OCI-M2 (cell line): Measurements from ENCODE around the gene UNC5A.

Experiments used
- DNase-seq: peaks from one replicate; lab custom pipeline; 2025; ENCODE audit not compliant: unreplicated experiment; lab: John Stamatoyannopoulos, UW

UNC5A gene

GRCh38 chr5:176781638-176782570, 28.5 kb upstream of the UNC5A start:
- DNase-seq: no peak

DNA sequence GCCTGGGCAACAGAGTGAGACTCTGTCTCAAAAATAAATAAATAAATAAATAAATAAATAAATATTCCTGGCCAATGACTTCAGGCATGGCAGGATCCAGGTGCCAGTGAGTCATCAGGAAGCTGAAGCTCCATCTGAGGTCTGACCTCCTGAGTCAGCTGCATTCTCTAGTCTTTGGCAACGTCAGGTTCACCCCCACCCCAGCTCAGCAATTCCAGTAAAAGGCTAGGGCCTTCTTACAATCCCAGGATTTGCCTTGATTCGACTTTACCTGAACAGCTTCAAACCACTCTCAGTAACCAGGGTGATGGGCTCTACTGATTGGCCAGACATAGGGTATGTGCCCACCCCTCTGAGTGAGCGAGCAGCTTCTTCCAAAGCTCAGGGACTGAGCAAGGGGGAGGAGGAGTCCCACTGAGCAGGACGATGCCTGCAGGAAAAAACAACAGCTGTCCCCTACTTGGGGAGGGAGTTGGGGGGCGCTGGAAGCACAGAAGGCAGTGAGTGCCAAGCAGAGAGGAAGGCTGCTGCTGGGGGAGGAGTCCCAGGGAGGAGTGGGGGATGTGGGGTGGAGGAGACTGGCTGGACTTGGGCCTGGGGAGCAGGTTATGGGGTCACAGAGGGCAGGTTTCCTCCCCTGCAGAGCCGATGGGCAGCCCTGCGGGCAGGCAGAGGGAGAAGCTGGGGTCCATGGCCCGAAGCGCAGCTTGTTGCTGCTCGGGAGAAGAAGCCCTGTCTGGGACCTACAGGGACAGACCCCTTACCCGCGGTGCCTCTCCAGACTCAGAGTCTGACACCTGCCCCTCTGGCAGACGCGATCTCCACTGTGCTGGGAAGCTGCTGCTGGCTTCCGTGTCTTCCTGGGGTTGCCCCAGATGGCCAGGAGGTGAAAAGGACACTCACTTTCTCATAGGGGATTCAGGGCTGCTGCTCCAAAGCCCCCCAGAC, 25.9 kb upstream of the UNC5A start:
- DNase-seq: no peak

- no peak for DNase-seq
Measured at GRCh38 chr5:176785184-176786145, 24.9 kb upstream of the UNC5A start.

- no peak for DNase-seq
Measured at GRCh38 chr5:176787676-176788075, 22.7 kb upstream of the UNC5A start.

DNA sequence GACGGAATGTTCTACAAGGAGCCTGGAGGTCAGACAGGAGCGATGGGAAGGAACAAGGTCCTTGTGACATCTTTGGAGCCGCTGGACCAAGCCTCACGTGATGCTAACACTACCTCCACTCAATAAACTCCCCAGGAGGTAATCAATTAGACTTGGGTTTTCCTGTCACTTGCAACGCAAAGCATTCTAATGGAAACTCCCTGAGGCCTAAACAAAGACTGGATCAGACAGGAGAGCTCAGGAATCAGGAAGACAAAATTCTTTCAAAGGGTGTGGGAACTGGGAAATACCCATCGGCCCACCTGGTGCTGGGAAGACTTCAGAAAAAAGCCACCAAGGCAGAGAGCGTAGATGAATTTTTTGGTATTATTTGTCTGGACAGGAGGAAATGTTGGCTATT, 22.3 kb upstream of the UNC5A start:
- DNase-seq: no peak

DNA sequence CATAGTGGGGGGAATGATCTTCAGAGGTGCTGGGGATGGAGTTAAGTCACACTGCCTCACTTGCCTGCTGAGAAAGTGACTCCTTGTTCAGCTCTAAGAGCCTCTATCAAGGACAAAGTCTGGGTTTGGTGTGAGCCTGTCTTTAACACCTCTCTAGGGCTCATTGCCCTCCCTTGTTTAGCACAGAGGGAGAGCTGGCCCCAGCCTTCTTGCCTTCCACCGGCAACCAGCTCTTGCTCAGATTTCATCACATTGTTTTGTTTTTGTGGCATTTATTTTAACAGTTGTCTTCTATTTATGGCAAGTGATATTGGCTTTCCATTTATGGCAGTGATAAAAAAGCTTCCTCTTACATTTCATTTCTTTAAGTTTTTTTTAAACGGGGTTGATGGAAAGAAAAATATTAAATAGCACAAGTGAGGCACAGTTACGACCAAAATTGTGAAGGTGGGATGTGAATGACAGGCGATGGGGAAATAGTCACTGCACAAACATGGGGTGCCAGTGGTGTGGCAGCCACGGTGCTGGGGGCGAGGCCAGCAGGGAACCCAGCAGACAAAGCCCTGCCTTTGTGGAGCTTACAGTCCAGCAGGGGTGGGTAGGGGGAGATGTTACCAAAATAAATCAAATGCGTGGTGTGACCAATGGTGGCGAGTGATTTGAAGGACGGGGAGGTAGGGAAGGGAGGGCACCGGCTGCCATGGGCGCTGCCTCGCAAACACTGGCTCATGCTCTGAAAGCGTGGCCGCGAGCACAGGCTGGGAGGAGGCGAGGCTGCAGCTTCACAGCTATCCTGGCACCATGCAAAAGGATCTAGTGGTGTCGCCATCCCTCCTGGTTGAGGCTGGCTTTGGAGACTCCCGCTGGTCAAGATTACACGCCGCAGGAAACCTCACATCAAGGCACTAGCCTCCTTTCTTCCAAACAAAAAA, 21.2 kb upstream of the UNC5A start:
- DNase-seq: no peak

- DNase-seq: no peak
Measured at GRCh38 chr5:176789873-176790615, 20.3 kb upstream of the UNC5A start.

DNA sequence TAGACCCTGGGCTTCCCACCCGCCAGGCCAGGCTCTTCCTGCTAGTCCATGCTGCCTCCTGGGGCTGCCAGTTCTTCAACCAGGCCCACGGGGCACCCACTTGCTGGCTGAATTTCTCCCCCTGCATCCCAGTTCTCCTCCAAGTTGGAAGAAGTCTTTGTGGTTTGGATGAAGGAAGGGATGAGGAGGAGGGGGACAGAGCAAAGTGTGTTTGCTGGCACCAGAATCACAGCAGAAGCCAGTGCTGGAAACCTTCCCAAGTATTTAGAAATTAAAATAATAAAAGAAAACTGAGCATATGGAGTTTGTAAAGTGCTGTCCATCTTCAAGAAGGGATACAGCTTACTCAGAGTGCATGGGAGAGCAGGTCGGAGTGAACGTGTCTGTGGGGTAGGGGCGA, 19.4 kb upstream of the UNC5A start:
- DNase-seq: no peak

DNA sequence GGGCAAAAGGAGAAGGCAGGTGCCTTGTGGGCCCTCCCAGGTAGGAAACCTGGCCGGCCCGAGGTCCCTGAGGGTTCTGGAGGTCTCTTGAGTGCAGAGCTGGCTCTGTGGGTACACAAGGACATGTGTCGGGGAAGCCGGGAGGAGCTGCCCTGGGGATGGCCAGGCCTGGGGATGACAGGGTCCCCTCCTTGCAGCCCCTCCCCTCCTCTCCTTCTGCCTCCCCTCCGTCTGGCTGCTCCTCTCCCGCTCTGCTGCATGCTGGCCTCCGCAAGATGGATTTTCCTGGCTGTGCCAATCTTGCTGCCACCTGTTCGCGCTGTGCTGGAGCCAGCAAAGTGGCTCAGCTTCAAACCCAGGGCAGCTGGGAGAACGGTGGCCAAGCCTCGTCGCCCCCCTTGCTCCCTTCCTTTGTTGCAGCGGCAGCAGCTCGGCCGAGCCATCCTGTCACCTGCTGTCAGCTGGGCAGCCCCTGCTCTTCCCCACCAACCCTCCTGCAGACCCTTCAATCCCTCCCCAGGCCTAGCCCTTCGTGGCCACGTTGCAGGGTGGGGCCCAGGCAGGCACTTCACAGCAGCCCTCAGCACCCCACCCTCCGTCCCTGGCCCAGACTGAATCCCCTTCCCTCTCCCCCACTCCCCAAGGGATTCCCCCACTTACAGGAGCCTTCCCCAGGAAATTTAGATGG, 17.6 kb upstream of the UNC5A start:
- no peak for DNase-seq

GRCh38 chr5:176793343-176793699, 17.0 kb upstream of the UNC5A start:
- DNase-seq: no peak

DNA sequence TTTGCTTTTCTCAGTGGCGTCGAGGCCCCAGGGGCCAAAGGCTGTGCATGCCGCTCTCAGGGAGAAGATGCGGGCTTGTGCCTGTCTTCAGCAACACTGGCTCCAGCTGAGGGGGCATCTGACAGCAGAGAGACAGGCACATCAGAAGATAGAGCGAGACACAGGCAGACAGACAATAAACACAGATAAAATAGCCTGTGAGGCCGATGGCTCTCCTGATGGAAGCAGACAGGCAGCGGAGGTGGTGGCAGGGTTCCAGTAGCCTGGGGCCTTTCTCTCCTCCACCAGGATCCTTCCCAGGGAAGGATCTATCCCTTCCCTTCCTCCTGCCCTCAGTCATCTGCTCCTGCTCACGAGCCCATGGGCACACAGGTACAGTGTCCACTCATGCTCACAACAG, 16.6 kb upstream of the UNC5A start:
- DNase-seq: no peak

GRCh38 chr5:176794509-176794908, 15.8 kb upstream of the UNC5A start:
- no peak for DNase-seq

DNA sequence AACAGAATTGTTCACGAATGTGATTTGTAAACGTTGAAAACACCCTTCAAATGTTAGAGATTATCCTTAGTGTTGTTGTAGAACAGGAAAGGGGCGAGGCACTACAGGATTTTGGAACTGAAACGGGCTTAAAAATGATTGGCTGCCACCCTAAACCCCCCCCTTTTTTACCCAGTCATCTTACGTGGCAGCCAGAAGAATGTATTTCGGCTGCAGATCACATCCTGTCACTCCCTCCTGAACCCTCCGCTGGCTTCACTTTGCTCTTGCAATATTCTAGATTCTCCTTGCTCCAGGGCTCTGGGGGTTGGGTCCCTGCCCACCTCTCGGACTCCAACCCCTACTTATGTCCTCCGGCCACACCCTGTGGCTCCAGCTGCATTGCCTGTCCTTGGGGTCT, 13.9 kb upstream of the UNC5A start:
- no peak for DNase-seq

GRCh38 chr5:176796970-176797369, 13.4 kb upstream of the UNC5A start:
- DNase-seq: no peak

DNA sequence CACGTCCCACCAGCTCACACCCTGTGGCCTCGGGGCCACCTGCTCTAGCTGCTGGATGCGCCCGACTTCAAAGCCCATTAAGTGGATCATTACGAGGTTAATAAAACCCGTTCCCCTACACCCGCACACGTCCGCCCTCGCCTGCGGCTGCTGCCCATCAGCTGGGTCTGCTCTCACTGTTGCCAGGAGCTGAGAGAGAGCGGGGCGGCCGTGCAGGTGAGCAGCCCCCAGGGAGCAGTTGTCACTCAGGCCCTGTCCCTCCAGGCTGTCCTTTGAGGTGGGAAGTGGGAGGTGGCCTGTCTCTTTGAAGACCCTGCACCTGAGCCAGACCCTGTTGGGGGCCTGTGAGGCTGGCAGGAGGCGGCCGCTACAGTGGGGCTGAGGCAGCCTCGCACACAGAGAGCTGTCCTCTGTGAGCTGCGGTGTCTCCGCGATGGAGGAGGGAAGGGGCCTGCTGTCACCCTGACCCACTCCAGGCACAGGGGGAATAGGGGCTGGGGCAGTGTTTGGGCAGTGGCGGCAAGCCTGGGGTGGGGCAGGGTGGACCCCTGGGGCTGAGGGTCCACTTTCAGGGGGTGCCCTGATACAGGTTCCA, 12.8 kb upstream of the UNC5A start:
- DNase-seq: no peak

DNA sequence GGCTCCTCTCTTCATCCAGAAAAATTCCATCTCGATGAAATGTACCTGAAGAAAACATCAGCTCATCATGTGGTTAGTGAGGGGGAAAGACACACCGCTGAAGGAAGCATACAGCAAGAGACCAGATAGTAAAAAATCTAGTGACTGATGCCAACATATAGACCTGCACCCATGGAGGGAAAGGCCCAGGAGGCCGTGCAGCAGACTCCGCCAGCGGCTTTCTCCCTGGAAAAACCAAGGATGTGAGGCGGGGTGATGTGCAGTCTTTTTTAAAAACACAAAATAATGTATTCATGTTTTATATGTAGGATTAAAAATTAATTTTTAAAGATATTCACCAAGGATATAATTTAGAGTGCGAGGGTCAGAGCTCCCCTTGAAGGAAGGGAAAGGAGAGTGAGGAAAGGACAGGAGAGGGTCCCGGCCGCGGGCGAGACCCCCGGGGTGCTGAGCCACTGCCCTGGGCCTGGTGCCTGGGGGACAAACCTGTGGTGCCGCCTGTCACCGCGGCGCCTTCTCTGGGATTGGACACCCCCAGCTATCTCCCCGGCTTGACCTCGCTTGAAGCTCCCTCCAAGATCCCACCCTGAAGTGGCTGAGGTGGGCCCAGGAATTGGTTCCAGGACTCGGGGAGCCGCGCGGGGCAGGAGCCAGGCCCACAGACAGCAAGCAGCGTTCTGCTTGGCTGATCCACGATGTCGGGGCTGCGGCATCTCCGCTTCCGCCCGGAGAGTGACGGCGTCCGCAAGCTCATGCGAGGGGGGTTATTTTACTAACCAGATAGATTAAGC, 12.1 kb upstream of the UNC5A start:
- DNase-seq: no peak

DNA sequence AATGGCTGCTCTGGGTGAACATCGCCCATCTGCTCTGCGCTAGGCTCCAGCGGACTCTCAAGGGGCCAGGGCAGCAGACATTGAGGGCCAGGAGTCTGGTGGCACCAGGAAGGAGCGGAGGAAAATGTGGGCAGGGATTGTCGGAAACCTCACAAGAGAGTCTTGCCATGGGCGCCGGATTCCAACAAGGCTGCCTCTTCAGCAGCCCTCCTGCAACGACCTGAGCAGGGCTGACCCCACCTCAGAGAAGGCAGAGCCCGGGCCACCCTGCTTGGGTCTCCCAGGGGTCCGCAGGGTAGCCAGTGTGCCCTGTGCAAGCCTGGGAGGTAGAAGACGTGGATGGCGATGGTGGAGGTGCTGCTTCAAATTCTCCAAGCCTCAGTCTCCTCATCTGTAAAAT, 11.4 kb upstream of the UNC5A start:
- no peak for DNase-seq
